ENCODE data around the gene EIF1B.

- no peak for TF ChIP-seq CTCF (IDR thresholded peaks at IDR 0.05)
- no peak for TF ChIP-seq POLR2A (IDR thresholded peaks at IDR 0.05)
- TF ChIP-seq EP300 (IDR thresholded peaks at IDR 0.05), result no peak
- no peak for TF ChIP-seq POLR2AphosphoS5 (IDR thresholded peaks at IDR 0.05)
Observed at GRCh38 chr3:40294434-40294833, 15.1 kb upstream of the EIF1B start.

All from upper lobe of left lung (tissue), 4 donors.